HG02973 (cell line): ENCODE results near the gene CHD5.
"Not testable (repeated sequence)": the region's sequence is repeated elsewhere in the genome, so short reads cannot be mapped to it uniquely, and the experiment has no call there.

Experiments used
- ATAC-seq: cut with Tn5 transposase; IDR thresholded peaks from one replicate; pipeline ENCODE4 v1.9.1; 2021; ENCODE audit warnings: moderate library complexity; ENCODE audit not compliant: unreplicated experiment

Gene CHD5

DNA sequence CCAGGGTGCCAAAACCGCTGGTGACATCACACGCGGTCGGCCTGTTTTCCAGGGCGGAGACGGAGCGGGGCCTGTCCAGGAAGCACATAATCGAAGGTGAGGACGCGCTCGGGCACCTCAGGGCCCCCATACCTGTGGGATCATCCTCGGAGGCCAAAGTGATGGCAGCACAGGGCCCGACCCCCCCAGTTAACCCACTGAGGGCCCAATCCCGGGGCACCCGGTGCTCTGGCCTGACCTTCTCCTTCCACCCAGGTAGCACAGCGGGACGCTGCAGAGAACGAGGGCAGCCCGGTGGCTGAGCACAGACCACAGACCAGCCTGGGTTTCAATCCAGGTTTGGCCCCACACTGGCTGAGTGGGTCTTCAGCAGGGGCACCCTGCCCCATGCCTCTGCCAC, 91.2 kb downstream of the CHD5 start:
- no peak for ATAC-seq

- ATAC-seq = no peak
These were observed 92.2 kb downstream of the CHD5 start for GRCh38 chr1:6087958-6088357.

DNA sequence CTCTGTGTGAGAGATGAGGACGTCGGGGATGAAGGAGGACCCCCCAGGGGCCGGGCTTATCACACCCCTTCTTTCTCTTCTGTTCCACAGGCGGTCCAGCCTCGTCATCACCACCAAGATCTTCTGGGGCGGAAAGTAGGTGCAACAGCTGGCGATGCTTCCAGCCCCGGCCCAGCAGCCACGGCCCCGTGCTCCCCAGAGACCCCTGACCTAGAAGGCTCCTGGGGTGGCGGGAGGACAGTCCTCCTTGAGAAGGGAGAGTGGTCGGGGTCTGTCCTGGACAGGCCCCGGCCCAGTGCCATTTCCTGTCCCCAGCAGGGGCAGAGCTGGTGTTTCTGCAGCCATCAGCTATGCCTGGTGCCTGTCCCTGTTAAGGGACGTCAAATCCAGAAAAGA, 92.7 kb downstream of the CHD5 start:
- no peak for ATAC-seq

DNA sequence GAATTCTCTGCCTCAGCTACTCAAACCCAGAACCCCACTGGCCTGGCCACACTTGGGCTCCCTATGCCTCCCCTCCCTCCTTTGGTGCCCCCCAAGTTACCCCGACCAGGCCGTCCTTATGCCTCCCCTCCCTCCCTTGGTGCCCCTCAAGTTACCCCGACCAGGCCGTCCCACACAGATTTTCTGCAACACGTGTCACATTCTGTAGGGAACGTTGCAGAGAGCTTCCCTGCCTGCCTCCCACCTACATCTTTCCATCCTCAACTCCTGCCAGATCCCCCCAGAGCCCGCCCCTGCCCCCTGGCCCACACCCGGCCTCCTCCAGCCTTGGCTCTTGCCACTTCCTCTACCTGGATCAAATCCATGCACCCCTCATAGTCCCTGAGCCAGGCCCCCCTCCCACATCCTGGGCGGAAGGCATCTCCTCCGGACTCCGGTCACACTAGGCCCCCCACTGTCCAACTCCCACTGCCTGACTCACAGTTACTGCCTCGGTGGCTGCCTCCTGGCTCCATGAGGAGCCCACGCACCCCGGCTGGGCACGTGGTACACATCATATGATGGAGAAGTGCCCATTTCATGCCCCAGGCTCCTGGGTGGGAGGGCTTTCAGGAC, 93.3 kb downstream of the CHD5 start:
- no peak for ATAC-seq

GRCh38 chr1:6086358-6086757, 93.8 kb downstream of the CHD5 start:
- no peak for ATAC-seq

- ATAC-seq = no peak
These were observed 94.5 kb downstream of the CHD5 start for GRCh38 chr1:6085666-6086065.

DNA sequence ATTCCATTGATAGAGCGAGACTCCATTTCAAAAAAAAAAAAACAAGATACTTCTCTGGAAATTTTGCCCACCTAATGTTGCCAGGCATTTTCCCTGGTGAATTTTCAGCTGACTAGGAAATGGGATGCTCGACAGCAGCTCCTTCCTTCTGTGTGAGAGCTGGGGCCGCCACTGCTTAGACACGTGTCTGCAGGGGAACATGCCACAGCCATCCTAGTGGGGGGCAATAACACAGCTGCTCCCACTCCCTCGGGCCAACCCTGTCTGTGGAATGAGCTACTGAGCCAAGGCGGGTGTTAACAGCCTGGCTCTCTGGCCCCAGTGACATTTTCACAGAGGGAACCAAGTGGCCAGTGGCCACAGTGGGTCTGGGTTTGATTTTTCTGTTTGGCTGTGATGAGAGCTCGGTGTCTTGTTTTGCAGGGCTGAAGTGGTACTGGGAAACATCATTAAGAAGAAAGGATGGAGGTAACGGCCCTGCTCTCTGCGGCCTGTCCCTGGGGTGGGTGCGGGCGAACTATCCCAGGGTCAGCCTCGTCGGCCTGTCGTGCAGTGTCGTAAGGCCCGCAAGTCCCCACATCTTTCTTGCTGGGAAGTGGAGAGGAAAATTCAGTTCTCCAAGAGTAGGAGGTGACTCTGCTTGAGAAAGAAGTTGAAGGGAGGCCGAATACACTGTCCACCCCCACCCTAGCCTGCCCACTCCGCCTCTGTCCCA, 95.2 kb downstream of the CHD5 start:
- no peak for ATAC-seq

DNA sequence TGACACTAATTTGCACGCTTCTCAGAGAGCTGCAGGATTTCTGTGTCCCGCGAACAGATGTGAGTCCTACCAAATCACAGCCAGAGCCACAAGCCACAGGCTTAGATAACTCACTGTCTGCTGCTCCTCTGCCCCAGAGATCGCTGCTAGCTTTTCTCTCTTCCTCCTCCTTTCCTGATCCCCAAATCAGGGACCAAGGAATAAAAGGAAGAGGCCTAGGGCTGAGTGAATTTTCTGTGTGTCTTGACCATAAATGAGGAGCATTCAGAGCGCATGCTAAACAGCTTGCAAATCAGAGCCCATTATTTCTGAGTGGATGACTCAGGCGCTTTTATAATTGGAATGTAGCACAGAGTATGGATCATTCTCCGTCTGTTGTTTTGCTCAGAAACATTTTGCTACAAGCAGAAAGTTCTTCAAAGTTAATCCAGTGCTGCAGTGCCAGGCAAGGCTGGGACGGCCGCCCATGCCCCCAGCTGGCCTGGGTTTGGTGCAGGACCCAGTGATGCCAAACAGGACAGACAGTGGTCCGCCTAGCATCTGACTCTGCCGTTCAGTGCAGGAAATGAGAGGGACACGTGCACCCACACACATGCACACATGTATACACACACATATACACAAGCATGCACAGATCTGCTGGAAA, 96.2 kb downstream of the CHD5 start:
- no peak for ATAC-seq

GRCh38 chr1:6083385-6083784, 96.7 kb downstream of the CHD5 start:
- no peak for ATAC-seq

DNA sequence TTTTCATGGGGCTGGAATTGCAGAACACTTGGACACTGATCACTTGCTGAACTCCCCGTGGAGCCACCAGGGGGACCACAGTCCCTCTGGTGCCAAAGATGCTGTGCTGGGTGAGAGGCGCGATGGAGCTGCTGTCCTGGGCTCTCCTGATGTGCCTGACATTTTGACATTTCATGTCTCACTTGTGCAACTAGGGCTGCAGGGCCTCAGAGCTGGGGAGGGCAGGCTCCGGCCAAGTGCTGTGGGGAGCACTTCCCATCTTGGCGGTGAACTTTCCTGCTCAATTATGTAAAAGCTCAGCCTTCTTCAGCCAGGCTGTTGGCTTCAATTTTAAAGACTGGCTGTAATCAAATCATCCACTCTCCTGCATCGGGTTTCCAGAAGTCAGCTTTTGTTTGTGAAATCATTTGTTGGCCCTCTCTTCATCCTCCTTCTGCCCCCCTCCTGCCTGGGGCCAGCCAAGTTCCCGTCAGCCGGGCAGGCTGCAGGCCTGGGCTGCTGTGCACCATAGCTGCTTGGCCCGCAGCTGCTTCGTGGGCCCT, 97.6 kb downstream of the CHD5 start:
- no peak for ATAC-seq

- ATAC-seq = no peak
These were observed 98.2 kb downstream of the CHD5 start for GRCh38 chr1:6081901-6082300.

DNA sequence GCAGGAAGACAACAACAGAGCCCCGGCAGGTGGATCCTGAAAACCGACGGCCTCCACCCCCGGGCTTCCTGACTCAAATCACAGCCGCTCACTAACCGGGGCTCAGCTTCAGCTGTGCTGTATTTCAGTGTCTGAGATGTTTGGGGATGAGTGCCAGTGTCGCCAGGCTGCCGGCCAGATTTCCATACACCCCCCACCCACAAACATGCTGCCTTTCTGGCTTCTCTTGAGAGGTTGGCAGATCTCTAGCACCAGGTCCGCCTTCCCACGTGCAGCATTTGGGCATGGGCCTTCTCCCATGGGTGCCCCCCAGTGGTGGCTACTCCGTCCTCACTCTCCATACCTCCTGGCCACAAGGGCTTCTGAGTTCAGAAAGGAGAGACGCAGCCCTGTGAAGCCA, 99.7 kb downstream of the CHD5 start:
- ATAC-seq = no peak

GRCh38 chr1:6077919-6078318, 102.2 kb downstream of the CHD5 start:
- ATAC-seq = no peak

- ATAC-seq = no peak
These were observed 102.6 kb downstream of the CHD5 start for GRCh38 chr1:6077506-6077905.

- not testable (repeated sequence) for ATAC-seq
These were observed 103.1 kb downstream of the CHD5 start for GRCh38 chr1:6077061-6077460.

GRCh38 chr1:6075748-6076147, 104.4 kb downstream of the CHD5 start:
- ATAC-seq = no peak

- ATAC-seq = no peak
These were observed 105.8 kb downstream of the CHD5 start for GRCh38 chr1:6074192-6074901.

DNA sequence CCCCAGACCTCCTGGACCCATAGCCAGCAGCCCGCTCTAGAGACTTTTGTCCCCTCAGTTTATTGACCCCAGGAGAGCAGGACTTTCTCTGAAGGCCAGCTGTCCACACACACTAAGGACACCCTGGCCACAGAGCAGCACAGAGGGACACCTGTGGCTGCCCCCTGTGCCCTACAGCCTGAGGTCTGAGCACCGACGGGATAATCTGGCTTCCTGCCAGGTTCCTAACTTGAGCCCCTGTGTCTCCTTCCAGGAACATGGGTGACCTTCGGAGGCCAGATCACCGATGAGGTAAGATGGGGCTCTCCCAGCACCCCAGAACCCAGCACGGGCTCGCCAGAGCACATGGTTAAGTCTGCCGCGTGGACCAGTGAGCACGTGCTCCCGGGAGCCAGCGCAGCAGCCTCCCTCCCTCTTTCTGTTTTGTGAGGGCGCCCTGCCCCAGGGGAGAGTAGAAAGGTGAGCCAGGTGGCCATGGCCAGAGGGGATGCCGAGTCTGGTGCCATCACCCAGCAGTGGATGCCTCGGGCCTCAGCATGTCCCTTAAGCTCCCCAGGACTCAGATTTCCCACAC, 106.6 kb downstream of the CHD5 start:
- no peak for ATAC-seq

DNA sequence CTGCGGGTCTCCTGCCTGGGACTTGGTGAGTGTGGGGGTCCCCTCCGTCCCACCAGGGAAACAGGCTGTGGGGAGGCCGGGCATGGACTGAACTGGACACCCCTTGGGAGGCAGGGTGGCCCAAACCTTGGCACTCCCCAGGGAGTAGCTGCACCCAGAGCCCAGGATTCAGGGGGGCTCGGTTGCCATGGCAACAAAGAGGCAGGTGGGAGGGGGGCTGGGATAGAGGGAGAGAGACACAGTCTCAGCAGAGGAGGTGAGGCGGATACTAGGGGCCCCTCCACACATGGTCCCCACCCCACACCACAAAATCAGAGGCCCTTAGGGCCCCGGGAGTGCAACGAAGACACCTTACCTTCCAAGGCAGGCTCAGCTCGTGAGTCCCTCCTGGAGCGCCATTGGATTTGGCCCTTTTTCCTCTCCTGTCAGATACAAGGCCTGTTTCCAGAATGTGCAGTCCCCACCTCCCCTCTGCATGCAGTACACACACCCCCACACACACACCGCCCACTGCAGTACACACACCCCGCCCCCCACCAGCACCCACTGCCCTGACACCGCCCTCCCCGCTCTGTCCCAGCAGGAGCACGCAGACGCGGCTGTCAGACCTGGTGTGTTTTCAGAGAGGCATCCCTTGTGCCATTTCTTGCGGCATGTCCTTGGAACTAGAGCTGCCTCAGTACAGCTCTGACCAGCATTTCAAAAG, 107.2 kb downstream of the CHD5 start:
- no peak for ATAC-seq

- no peak for ATAC-seq
These were observed 108.9 kb downstream of the CHD5 start for GRCh38 chr1:6071219-6071618.
